ENCODE data around the gene RGS9. TPM values are rescaled to one million over a fixed set of nuclear protein-coding genes. Genes with fewer than 3 reads are reported as not detected.

RGS9 gene
- polyA plus RNA-seq, 2 of the 4 experiments (the other 2 are of a cell fraction), result 6.9 to 14.3 TPM

GRCh38 chr17:65231086-65231485 is 93.9 kb downstream of the RGS9 start:
- Histone ChIP-seq H3K27ac (no peak overlapping the region), H3K4me2 (no peak overlapping the region), H3K4me3 (no peak overlapping the region), H3K4me1 (no peaks in the 10 kb centered on the region), H3K9me3 (peaks cover 6% of the 10 kb centered on the region)
- ChIA-PET CTCF (interaction anchor here (0.5 to 7.3 kb wide), 48 partner anchors 10 to 1674 kb away, joined by 3 to 128 read pairs (median 5); no protein-coding TSS in a partner anchor), POLR2A (no interaction called here)
- no peak for FAIRE-seq
- TF ChIP-seq JUNB (IDR thresholded peaks at IDR 0.05) (no peak), RCOR1 (IDR thresholded peaks at IDR 0.05; ENCODE audit: low read depth, low read length) (no peak), PBX3 (IDR thresholded peaks at IDR 0.05) (no peak), NFE2L2 (conservative IDR thresholded peaks at IDR 0.05; ENCODE audit: low read length) (no peak), EHF (CRISPR knock-in tag; IDR thresholded peaks at IDR 0.05) (no peak), BCL3 (IDR thresholded peaks at IDR 0.05) (no peak), RNF2 (IDR thresholded peaks at IDR 0.05; ENCODE audit: borderline replicate concordance, low read depth) (no peak), POLR2AphosphoS2 (conservative IDR thresholded peaks at IDR 0.05; ENCODE audit: low read length) (no peak), EHMT2 (IDR thresholded peaks at IDR 0.05; ENCODE audit: low read depth) (no peak), HDAC2 (IDR thresholded peaks at IDR 0.05) (no peak), JUN (IDR thresholded peaks at IDR 0.05) (no peak), RAD21 (conservative IDR thresholded peaks at IDR 0.05 in 1 of 2, IDR thresholded peaks at IDR 0.05 in 1 of 2) (no peak), ZNF302 (CRISPR knock-in tag; IDR thresholded peaks at IDR 0.05) (no peak), CEBPB (IDR thresholded peaks at IDR 0.05) (no peak), USF2 (IDR thresholded peaks at IDR 0.05) (no peak)
- 26% methylated on average over 5 of the region's 5 CpGs for WGBS (ENCODE audit: missing lambda C conversion rate)
- peak in 1 of 2 experiments; percentile 28 for DNase-seq (ENCODE audit: low read depth in 1 of 2, low spot score in 1 of 2)
- ATAC-seq, result peak in 1 of 2 experiments; percentile 58; a peak in 3 of 6 replicates

- FAIRE-seq, result no peak
- POLR2A ChIA-PET, result no interaction called here
Measured at GRCh38 chr17:65231662-65232335, 94.6 kb downstream of the RGS9 start.

More at GRCh38 chr17:65231662-65232335, 94.6 kb downstream of the RGS9 start:
- CTCF ChIA-PET, result interaction anchor here (0.5 to 7.3 kb wide), 68 partner anchors 9 to 1678 kb away, joined by 3 to 128 read pairs (median 4); partner anchors contain the start of gene CEP112
- DNase-seq (ENCODE audit: low read depth in 1 of 2, low spot score in 1 of 2) (peak; percentile 76 to 94), ATAC-seq (peak; percentile 89 to 96)
- TF ChIP-seq CTCF (IDR thresholded peaks at IDR 0.05), result peak; percentile 89
- no peak for TF ChIP-seq HOXB13 (CRISPR knock-in tag; IDR thresholded peaks at IDR 0.05; ENCODE audit: low read depth)
- TF ChIP-seq CEBPB (IDR thresholded peaks at IDR 0.05), result no peak
- TF ChIP-seq KDM1A (IDR thresholded peaks at IDR 0.05; ENCODE audit: low read depth), result no peak
- peak; percentile 95 to 97 for TF ChIP-seq RAD21 (conservative IDR thresholded peaks at IDR 0.05 in 1 of 2, IDR thresholded peaks at IDR 0.05 in 1 of 2)
- TF ChIP-seq HOXA7 (CRISPR knock-in tag; IDR thresholded peaks at IDR 0.05), result no peak
- peak; percentile 85 for TF ChIP-seq SMC3 (IDR thresholded peaks at IDR 0.05)
- TF ChIP-seq NFE2L2 (conservative IDR thresholded peaks at IDR 0.05; ENCODE audit: low read length), result no peak
- TF ChIP-seq E2F6 (IDR thresholded peaks at IDR 0.05; ENCODE audit: borderline replicate concordance, low read depth), result no peak
- no peak for TF ChIP-seq ZFP36 (IDR thresholded peaks at IDR 0.05; ENCODE audit: borderline replicate concordance, partially characterized antibody)
- Histone ChIP-seq H3K4me2 (no peak overlapping the region), H3K9me3 (peaks cover 12% of the 10 kb centered on the region), H3K27ac (no peak overlapping the region), H3K4me3 (no peak overlapping the region), H3K4me1 (no peaks in the 10 kb centered on the region)
- WGBS (ENCODE audit: missing lambda C conversion rate), result 46% methylated on average over 8 of the region's 8 CpGs

Measured in A549 (cell line).